Fibroblast of lung (primary cell): ENCODE measurements around the gene RNF157. TPM values are rescaled to one million over a fixed set of nuclear protein-coding genes. Genes with fewer than 3 reads are reported as not detected.

Experiments used
- DNase-seq, 2 donors: peaks; one replicate each; pipeline versions ENCODE4 v3.0.0 to v3.0.0-alpha.2; 2010; ENCODE audit warnings: low read depth in 2 of 2
- H2AFZ ChIP-seq: 2 replicates; pipeline ENCODE4 v1.5.1; 2012; ENCODE audit warnings: low read length, control low read depth, inconsistent platforms
- H3K27ac ChIP-seq: 2 replicates; pipeline ENCODE4 v1.5.1; 2011; ENCODE audit warnings: low read length, control low read depth; ENCODE audit not compliant: insufficient read depth
- H3K27me3 ChIP-seq: 2 replicates; pipeline ENCODE4 v1.5.1; 2011; ENCODE audit warnings: mild to moderate bottlenecking, low read length; ENCODE audit not compliant: control insufficient read depth, insufficient read depth
- H3K36me3 ChIP-seq: 2 replicates; pipeline ENCODE4 v1.5.1; 2011; ENCODE audit warnings: low read length; ENCODE audit not compliant: control insufficient read depth, insufficient read depth
- H3K4me1 ChIP-seq: 2 replicates; pipeline ENCODE4 v1.5.1; 2011; ENCODE audit warnings: low read length; ENCODE audit not compliant: control insufficient read depth, insufficient read depth; ENCODE audit errors: extremely low read depth
- H3K4me2 ChIP-seq: 2 replicates; pipeline ENCODE4 v1.5.1; 2011; ENCODE audit warnings: low read length, control low read depth; ENCODE audit not compliant: insufficient read depth; ENCODE audit errors: extremely low read depth
- H3K4me3 ChIP-seq, 4 experiments: fragments of 200-600 bp in 1 of 4; sonication (generic) in 1 of 4; replicated peaks in 1 of 4; 2 replicates each; pipeline ENCODE4 v1.5.1; 2011 to 2016; ENCODE audit warnings: low read length in 4 of 4, low read depth in 3 of 4, mild to moderate bottlenecking in 3 of 4, control low read depth in 2 of 4, inconsistent platforms in 1 of 4, mixed read lengths in 1 of 4; ENCODE audit not compliant: insufficient read depth in 1 of 4; ENCODE audit errors: control extremely low read depth in 1 of 4
- H3K79me2 ChIP-seq: 2 replicates; pipeline ENCODE4 v1.5.1; 2012; ENCODE audit warnings: mild to moderate bottlenecking, low read length, inconsistent platforms; ENCODE audit not compliant: control insufficient read depth, insufficient read depth
- H3K9ac ChIP-seq: 2 replicates; pipeline ENCODE4 v1.5.1; 2011; ENCODE audit warnings: mild to moderate bottlenecking, low read length, control low read depth; ENCODE audit not compliant: insufficient read depth
- H3K9me3 ChIP-seq: 2 replicates; pipeline ENCODE4 v1.5.1; 2012; ENCODE audit warnings: low read depth, low read length; ENCODE audit not compliant: control insufficient read depth, insufficient read depth
- H4K20me1 ChIP-seq: 2 replicates; pipeline ENCODE4 v1.5.1; 2011; ENCODE audit warnings: low read length; ENCODE audit not compliant: control insufficient read depth, insufficient read depth; ENCODE audit errors: extremely low read depth
- EZH2 ChIP-seq: IDR thresholded peaks from 2 replicates; pipeline ENCODE4 v1.5.1; 2012; ENCODE audit warnings: low read length, control low read depth, mild to moderate bottlenecking; ENCODE audit errors: missing control alignments
- polyA plus RNA-seq, 2 donors: library from polyadenylated mRNA; depleted of rRNA in 1 of 2; stranded (reverse) in 1 of 2; unstranded in 1 of 2; fragments of >200 nt; gene quantifications; 2 replicates each; pipeline ENCODE4 v1.2.1, GENCODE V29; 2011 to 2012; ENCODE audit warnings: missing spikeins in 1 of 2
- total RNA-seq: library from RNA; depleted of rRNA; stranded (reverse); fragments of >200 nt; gene quantifications from 2 replicates; pipeline ENCODE4 v1.2.1, GENCODE V29; 2014
- TF ChIP-seq, protein P1 (sequence below), 2 donors: IDR thresholded peaks in 1 of 2; conservative IDR thresholded peaks in 1 of 2; 1 replicate in 1 of 2; 2 replicates in 1 of 2; pipeline ENCODE4 v1.5.1; 2011 to 2012; ENCODE audit warnings: low read length in 2 of 2, control low read depth in 1 of 2, inconsistent platforms in 1 of 2, low read depth in 1 of 2, mild to moderate bottlenecking in 1 of 2

RNF157 gene
- total and polyA plus RNA-seq, 2 donors (not counting 1 experiment from before 2014, with no cell fraction given), result 2.0 to 3.1 TPM

DNA sequence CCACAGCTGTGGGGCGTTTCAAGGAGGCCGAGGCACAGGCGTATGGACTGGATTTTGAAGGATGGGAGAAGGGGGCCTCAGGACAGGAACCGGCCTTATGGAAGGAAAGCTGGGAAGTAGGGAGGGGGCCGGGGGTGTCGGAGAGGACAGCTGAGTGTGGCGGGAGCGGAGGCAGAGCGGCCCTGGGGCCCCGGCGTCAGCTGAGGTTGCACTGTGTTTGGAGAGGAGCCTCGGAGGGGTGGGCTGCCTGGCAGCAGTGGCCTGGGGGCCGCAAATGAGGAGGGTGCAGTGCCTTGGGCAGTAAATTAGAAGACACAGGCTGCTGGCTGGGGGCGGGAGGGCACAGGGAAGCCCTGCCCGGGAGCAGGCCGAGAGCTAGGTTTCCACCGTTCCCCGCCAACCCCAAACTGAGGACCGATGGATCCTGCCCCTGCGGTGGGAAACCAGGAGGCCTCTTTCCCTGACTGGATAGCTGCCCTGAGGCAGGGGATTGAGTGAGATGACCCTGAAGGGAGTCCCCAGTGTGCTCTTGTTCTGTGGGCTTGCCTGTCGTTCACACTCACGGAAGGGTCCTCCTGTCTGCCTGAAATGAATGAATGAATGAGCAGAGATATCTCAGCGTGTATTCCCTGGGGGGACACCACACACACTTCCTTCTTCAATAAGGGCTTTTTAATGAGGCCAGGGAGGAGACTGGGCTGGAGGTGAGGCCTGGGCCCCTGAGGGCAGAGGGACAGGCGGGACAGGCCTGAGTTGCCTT lies 117.7 kb downstream of the RNF157 start:
- no peaks in the 10 kb centered on the region for H3K36me3 ChIP-seq
- peaks cover 5% of the 10 kb centered on the region for H3K27me3 ChIP-seq
- no peak overlapping the region for H2AFZ ChIP-seq
- H3K4me2 ChIP-seq, result no peak overlapping the region
- no peak for DNase-seq
- no peaks in the 10 kb centered on the region for H3K9me3 ChIP-seq
- H3K27ac ChIP-seq, result no peak overlapping the region
- no peak overlapping the region for H3K9ac ChIP-seq
- no peaks in the 10 kb centered on the region for H4K20me1 ChIP-seq
- TF ChIP-seq, protein P1, sequence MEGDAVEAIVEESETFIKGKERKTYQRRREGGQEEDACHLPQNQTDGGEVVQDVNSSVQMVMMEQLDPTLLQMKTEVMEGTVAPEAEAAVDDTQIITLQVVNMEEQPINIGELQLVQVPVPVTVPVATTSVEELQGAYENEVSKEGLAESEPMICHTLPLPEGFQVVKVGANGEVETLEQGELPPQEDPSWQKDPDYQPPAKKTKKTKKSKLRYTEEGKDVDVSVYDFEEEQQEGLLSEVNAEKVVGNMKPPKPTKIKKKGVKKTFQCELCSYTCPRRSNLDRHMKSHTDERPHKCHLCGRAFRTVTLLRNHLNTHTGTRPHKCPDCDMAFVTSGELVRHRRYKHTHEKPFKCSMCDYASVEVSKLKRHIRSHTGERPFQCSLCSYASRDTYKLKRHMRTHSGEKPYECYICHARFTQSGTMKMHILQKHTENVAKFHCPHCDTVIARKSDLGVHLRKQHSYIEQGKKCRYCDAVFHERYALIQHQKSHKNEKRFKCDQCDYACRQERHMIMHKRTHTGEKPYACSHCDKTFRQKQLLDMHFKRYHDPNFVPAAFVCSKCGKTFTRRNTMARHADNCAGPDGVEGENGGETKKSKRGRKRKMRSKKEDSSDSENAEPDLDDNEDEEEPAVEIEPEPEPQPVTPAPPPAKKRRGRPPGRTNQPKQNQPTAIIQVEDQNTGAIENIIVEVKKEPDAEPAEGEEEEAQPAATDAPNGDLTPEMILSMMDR (conservative IDR thresholded peaks at IDR 0.05 in 1 of 2, IDR thresholded peaks at IDR 0.05 in 1 of 2; ENCODE audit: low read depth in 1 of 2, low read length in 2 of 2), result no peak
- TF ChIP-seq EZH2, result no peak
- no peak overlapping the region for H3K4me3 ChIP-seq
- no peaks in the 10 kb centered on the region for H3K4me1 ChIP-seq
- H3K79me2 ChIP-seq, result no peaks in the 10 kb centered on the region

DNA sequence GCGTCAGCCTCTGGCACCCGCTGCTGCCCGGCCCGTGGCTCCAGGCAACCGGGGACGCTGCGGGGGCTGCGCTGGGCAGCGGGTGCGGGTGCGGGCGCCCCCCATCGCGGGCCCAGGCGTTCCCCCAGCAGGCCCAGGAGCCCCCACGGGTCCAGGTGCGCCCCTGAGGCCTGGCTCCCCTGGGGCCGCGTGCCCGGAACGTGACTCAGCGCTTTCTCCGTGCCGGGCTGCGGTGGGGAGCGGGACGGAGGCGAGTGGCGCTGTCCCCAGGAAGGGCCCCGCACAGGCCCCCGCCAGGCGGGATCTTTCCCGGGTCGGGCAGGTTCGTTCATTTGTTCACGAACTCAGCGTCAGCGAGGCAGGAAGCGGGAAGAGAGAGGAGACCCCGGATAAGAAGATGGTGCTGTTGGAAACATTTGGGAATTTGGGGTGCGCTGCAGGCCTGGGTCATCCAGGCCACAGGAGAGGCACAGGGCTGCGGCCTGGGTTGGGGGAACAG lies 118.3 kb downstream of the RNF157 start:
- no peak for TF ChIP-seq EZH2
- TF ChIP-seq, protein P1 (conservative IDR thresholded peaks at IDR 0.05 in 1 of 2, IDR thresholded peaks at IDR 0.05 in 1 of 2; ENCODE audit: low read depth in 1 of 2, low read length in 2 of 2), result no peak
- Histone ChIP-seq H2AFZ (peak overlapping the region; percentile 59), H3K4me2 (peak overlapping the region; percentile 25), H3K4me3 (peak overlapping the region in 1 of 4 experiments; percentile 14), H3K36me3 (no peaks in the 10 kb centered on the region), H3K9ac (no peak overlapping the region), H4K20me1 (no peaks in the 10 kb centered on the region), H3K79me2 (no peaks in the 10 kb centered on the region), H3K27ac (no peak overlapping the region), H3K9me3 (no peaks in the 10 kb centered on the region), H3K4me1 (no peaks in the 10 kb centered on the region), H3K27me3 (peaks cover 5% of the 10 kb centered on the region)
- DNase-seq, result peak in 1 of 2 donors; percentile 39

DNA sequence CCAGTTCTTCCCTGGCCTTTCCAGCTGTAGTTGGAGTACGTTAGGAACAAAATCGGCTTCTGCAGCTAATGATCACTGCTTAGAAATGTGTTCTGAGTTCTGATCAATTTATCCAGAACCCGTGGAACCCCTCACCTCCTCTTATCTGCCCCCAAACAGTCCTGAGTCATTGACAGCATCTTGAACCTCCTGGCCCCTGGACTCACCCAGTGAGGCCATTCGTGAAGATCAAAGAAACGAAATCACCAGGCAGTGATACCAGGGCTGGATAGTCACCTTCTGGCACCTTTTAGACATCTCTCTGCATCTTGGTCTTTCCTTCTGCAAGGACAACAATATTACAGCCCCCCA lies 119.7 kb downstream of the RNF157 start:
- no peak overlapping the region for H3K4me2 ChIP-seq
- H3K27me3 ChIP-seq, result peaks cover 5% of the 10 kb centered on the region
- H3K4me1 ChIP-seq, result no peaks in the 10 kb centered on the region
- no peaks in the 10 kb centered on the region for H4K20me1 ChIP-seq
- DNase-seq, result no peak
- no peak overlapping the region for H3K4me3 ChIP-seq
- no peak overlapping the region for H3K9ac ChIP-seq
- no peaks in the 10 kb centered on the region for H3K9me3 ChIP-seq
- no peaks in the 10 kb centered on the region for H3K36me3 ChIP-seq
- H3K27ac ChIP-seq, result no peak overlapping the region
- no peaks in the 10 kb centered on the region for H3K79me2 ChIP-seq
- TF ChIP-seq, protein P1 (conservative IDR thresholded peaks at IDR 0.05 in 1 of 2, IDR thresholded peaks at IDR 0.05 in 1 of 2; ENCODE audit: low read depth in 1 of 2, low read length in 2 of 2), result no peak
- no peak for TF ChIP-seq EZH2
- no peak overlapping the region for H2AFZ ChIP-seq
